ENCODE results near the gene ZBTB8A. TPM values are rescaled to one million over a fixed set of nuclear protein-coding genes. Genes with fewer than 3 reads are reported as not detected.

The ZBTB8A gene
- total RNA-seq, 4 donors from 2014 or later = 7.9 to 10.6 (median 9.1) TPM

- no peak for TF ChIP-seq CTCF (IDR thresholded peaks at IDR 0.05; ENCODE audit: low read depth)
These were observed 38.6 kb upstream of the ZBTB8A start for GRCh38 chr1:32500387-32501209.

DNA sequence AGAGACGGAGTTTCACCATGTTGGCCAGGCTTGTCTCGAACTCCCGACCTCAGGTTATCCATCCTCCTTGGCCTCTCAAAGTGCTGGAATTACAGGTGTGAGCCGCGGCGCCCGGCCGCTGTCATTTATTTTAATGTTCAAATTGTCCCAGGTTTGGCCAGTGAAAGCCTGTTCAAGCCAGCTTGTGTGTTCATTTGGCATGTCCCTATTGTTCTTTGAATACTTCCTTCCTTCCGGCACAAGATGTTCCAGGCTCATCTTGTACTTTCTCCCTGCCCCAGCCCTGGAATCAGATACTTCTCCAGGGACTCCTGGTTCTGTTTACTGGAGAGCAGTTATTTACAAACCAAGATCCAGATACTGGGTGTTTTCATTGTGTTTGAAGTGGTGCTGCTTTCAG is 37.4 kb upstream of the ZBTB8A start:
- no peak for TF ChIP-seq CTCF (IDR thresholded peaks at IDR 0.05; ENCODE audit: low read depth)

- no peak for TF ChIP-seq CTCF (IDR thresholded peaks at IDR 0.05; ENCODE audit: low read depth)
These were observed 36.1 kb upstream of the ZBTB8A start for GRCh38 chr1:32503153-32503552.

- TF ChIP-seq CTCF (IDR thresholded peaks at IDR 0.05; ENCODE audit: low read depth) = no peak
These were observed 32.2 kb upstream of the ZBTB8A start for GRCh38 chr1:32507021-32507420.

- TF ChIP-seq CTCF (IDR thresholded peaks at IDR 0.05; ENCODE audit: low read depth) = no peak
These were observed 30.5 kb upstream of the ZBTB8A start for GRCh38 chr1:32508761-32509160.

DNA sequence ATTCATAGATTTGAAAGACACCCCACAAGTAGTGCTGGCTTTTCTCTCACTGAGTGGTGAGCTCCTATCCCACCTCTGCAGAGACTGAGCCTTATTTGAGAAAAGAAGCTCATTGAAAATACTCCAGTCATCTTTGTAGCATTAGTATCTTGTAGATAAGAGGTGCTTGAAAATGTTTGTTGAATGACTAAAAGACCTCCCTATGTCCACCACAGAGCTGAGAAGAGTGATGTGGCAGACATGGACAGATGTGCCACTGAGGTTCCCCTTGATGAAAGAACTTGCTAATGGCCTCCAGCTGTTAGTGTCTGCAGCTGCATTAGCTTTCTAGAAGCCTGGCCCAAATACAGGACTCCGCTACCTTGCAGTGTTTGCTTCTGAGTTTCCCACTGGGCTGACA is 29.3 kb upstream of the ZBTB8A start:
- TF ChIP-seq CTCF (IDR thresholded peaks at IDR 0.05; ENCODE audit: low read depth) = no peak

- TF ChIP-seq CTCF (IDR thresholded peaks at IDR 0.05; ENCODE audit: low read depth) = no peak
These were observed 22.8 kb upstream of the ZBTB8A start for GRCh38 chr1:32516402-32516801.

Data from subcutaneous adipose tissue (tissue), 4 donors.